Heart left ventricle (tissue), 13 donors: Measurements from ENCODE around the gene NME3.

Experiments used
- POLR2A ChIP-seq, 2 donors: fragments of 450-650 bp; IDR thresholded peaks; one replicate each; pipeline ENCODE4 v1.6.1; 2017; ENCODE audit warnings: antibody characterized with exemption in 2 of 2, mild to moderate bottlenecking in 2 of 2, moderate library complexity in 2 of 2
- TF ChIP-seq, protein P1 (sequence below), 12 donors: fragments of 200-600 bp; sonication (generic) in 4 of 12; IDR thresholded peaks; one replicate each; pipeline versions ENCODE4 v1.5.0 to v1.8.0; 2018 to 2022; ENCODE audit warnings: antibody characterized with exemption in 12 of 12, mild to moderate bottlenecking in 5 of 12
- donor health status: ischemic (EF 13 %, LVEDD 7.1; RV severe dilation, severe dysfunction).
- donor health status: DM: no; HTN: yes; CAD: no.
- donor health status: DM: no; HTN: no; CAD: no.
- donor health status: ischemic (EF 25% LVEDD 6.9; RV normal size, moderate dysfunction).
- donor health status: ischemic (EF 25% LVEDD 5.7; RV mildly dilated, moderate dysfunction).
- donor health status: ischemic (EF 35%, LVEDD 5.7; RV mildly dilated, moderate dysfunction).
- donor health status: nonischemic (EF 11% LVEDD 7.7; RV severe dilation, severe dysfunction).
- donor health status: DM: yes; HTN: yes; CAD: no.
- donor health status: PGD.
- donor health status: ischemic (EF 29% LVEDD 5.4; RV normal size, mild dysfunction).
- donor health status: nonischemic (EF 23%, LVEDD 6.1; RV moderate dilation, normal function).

- TF ChIP-seq, protein P1, sequence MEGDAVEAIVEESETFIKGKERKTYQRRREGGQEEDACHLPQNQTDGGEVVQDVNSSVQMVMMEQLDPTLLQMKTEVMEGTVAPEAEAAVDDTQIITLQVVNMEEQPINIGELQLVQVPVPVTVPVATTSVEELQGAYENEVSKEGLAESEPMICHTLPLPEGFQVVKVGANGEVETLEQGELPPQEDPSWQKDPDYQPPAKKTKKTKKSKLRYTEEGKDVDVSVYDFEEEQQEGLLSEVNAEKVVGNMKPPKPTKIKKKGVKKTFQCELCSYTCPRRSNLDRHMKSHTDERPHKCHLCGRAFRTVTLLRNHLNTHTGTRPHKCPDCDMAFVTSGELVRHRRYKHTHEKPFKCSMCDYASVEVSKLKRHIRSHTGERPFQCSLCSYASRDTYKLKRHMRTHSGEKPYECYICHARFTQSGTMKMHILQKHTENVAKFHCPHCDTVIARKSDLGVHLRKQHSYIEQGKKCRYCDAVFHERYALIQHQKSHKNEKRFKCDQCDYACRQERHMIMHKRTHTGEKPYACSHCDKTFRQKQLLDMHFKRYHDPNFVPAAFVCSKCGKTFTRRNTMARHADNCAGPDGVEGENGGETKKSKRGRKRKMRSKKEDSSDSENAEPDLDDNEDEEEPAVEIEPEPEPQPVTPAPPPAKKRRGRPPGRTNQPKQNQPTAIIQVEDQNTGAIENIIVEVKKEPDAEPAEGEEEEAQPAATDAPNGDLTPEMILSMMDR (IDR thresholded peaks at IDR 0.05), result no peak
- no peak for TF ChIP-seq POLR2A (IDR thresholded peaks at IDR 0.05)
Measured at GRCh38 chr16:1734816-1735215, 36.5 kb downstream of the NME3 start.
